HepG2 (cell line): ENCODE data around the gene B9D2. TPM values are rescaled to one million over a fixed set of nuclear protein-coding genes. Genes with fewer than 3 reads are reported as not detected.

Experiments
- ATAD3A ChIP-seq: sonication (generic); formaldehyde crosslinking; IDR thresholded peaks from 2 replicates; pipeline ENCODE4 v1.4.0; 2020; ENCODE audit warnings: missing genetic modification reagents
- ATF5 ChIP-seq: sonication (generic); formaldehyde crosslinking; IDR thresholded peaks from 2 replicates; pipeline ENCODE4 v1.4.0; 2020; ENCODE audit warnings: mild to moderate bottlenecking, low read depth, missing genetic modification reagents
- GABPB1 ChIP-seq: IDR thresholded peaks from 2 replicates; pipeline ENCODE4 v1.6.1; 2016; ENCODE audit warnings: mild to moderate bottlenecking, missing genetic modification reagents, moderate library complexity, missing compliant biosample characterization
- GLI4 ChIP-seq: sonication (generic); formaldehyde crosslinking; IDR thresholded peaks from 2 replicates; pipeline ENCODE4 v1.5.1; 2020; ENCODE audit warnings: missing genetic modification reagents, mild to moderate bottlenecking, moderate library complexity, borderline replicate concordance
- NFE2L1 ChIP-seq: sonication (generic); formaldehyde crosslinking; IDR thresholded peaks from 2 replicates; pipeline ENCODE4 v1.4.0; 2020; ENCODE audit warnings: missing genetic modification reagents, mild to moderate bottlenecking, borderline replicate concordance
- NR2F1 ChIP-seq, 2 experiments: fragments of 450-650 bp in 1 of 2; formaldehyde crosslinking in 1 of 2; IDR thresholded peaks; 2 replicates each; pipeline versions ENCODE4 v1.5.0 to v1.6.1; 2016 to 2020; ENCODE audit warnings: mild to moderate bottlenecking in 1 of 2, missing compliant biosample characterization in 1 of 2, missing genetic modification reagents in 1 of 2, moderate library complexity in 1 of 2
- NR2F2 ChIP-seq: IDR thresholded peaks from 2 replicates; pipeline ENCODE4 v1.6.1; 2012; ENCODE audit warnings: low read depth, inconsistent platforms, borderline replicate concordance
- PBX2 ChIP-seq: IDR thresholded peaks from 2 replicates; pipeline ENCODE4 v1.6.1; 2016; ENCODE audit warnings: control low read depth
- SOX13 ChIP-seq, 3 experiments: fragments of 450-650 bp in 1 of 3; sonication (generic) in 1 of 3; formaldehyde crosslinking in 1 of 3; IDR thresholded peaks in 2 of 3; conservative IDR thresholded peaks in 1 of 3; 2 replicates each; pipeline versions ENCODE4 v1.5.0 to v1.6.1; 2016 to 2020; ENCODE audit warnings: antibody characterized with exemption in 1 of 3, mild to moderate bottlenecking in 1 of 3, missing compliant biosample characterization in 1 of 3, missing genetic modification reagents in 1 of 3, moderate library complexity in 1 of 3
- THAP9 ChIP-seq: sonication (generic); formaldehyde crosslinking; IDR thresholded peaks from 2 replicates; pipeline ENCODE4; 2020; ENCODE audit warnings: missing genetic modification reagents, mild to moderate bottlenecking, borderline replicate concordance
- USF2 ChIP-seq, 2 experiments: sonication (generic) in 1 of 2; formaldehyde crosslinking in 1 of 2; IDR thresholded peaks; 2 replicates each; pipeline versions ENCODE4 v1.5.1 to v1.6.1; 2011 to 2020; ENCODE audit warnings: borderline replicate concordance in 1 of 2, low read depth in 1 of 2, low read length in 1 of 2, mild to moderate bottlenecking in 1 of 2, missing genetic modification reagents in 1 of 2, moderate library complexity in 1 of 2
- ZNF281 ChIP-seq: sonication (generic); formaldehyde crosslinking; IDR thresholded peaks from 2 replicates; pipeline ENCODE4 v1.4.0; 2020; ENCODE audit warnings: missing genetic modification reagents, borderline replicate concordance
- ZNF580 ChIP-seq: IDR thresholded peaks from 2 replicates; pipeline ENCODE4 v1.6.1; 2016; ENCODE audit warnings: low read depth, borderline replicate concordance
- ZNF605 ChIP-seq: sonication (generic); formaldehyde crosslinking; IDR thresholded peaks from 2 replicates; pipeline ENCODE4 v1.8.0; 2022; ENCODE audit warnings: mild to moderate bottlenecking, missing genetic modification reagents
- ZNF772 ChIP-seq: sonication (generic); formaldehyde crosslinking; IDR thresholded peaks from 2 replicates; pipeline ENCODE4 v1.5.0; 2020; ENCODE audit warnings: mild to moderate bottlenecking, missing genetic modification reagents
- ZNF850 ChIP-seq: sonication (generic); formaldehyde crosslinking; conservative IDR thresholded peaks from 2 replicates; pipeline ENCODE4 v1.9.0; 2021; ENCODE audit warnings: mild to moderate bottlenecking, missing genetic modification reagents
- polyA plus RNA-seq, 8 experiments: library from polyadenylated mRNA; depleted of rRNA in 3 of 8; stranded (reverse) in 7 of 8; unstranded in 1 of 8; fragments of >200 nt; fragmentation: Illumina TruSeq in 4 of 8; extraction: Trizol in 4 of 8; gene quantifications; 2 replicates each; pipeline versions ENCODE4 v1.2.1 to v1.2.3, GENCODE V29; 2011 to 2016; ENCODE audit warnings: low read depth in 4 of 8, missing spikeins in 1 of 8, mixed read lengths in 1 of 8; ENCODE audit not compliant: insufficient read depth in 1 of 8
- total RNA-seq, 5 experiments: library from RNA; depleted of rRNA; stranded (reverse); fragments of >200 nt; fragmentation: Illumina TruSeq; extraction: Trizol; gene quantifications; 2 replicates each; pipeline ENCODE4 v1.2.3, GENCODE V29; 2016; ENCODE audit warnings: low read depth in 1 of 5

The B9D2 gene
- total and polyA plus RNA-seq, 2 of the 13 experiments (the other 11 are each of a cell fraction or from before 2014, with no cell fraction given): 3.1 to 4.4 TPM

GRCh38 chr19:41376241-41376997 lies 12.5 kb upstream of the B9D2 start, which contains the start of gene TMEM91 (continued):
- TF ChIP-seq THAP9 (CRISPR knock-in tag) (no peak; the same call in 1 of the 2 replicates), ZNF580 (no peak), ATF5 (no peak), PBX2 (no peak), NR2F1 (CRISPR knock-in tag; IDR thresholded peaks at IDR 0.05) (no peak), SOX13 (IDR thresholded peaks at IDR 0.05) (no peak), SOX13 (CRISPR knock-in tag; conservative IDR thresholded peaks at IDR 0.05 in 1 of 2, IDR thresholded peaks at IDR 0.05 in 1 of 2) (no peak), NFE2L1 (CRISPR knock-in tag) (no peak), ZNF605 (0 out of 2 replicates have a peak, but pooled peaks have one; percentile 33), USF2 (IDR thresholded peaks at IDR 0.05; ENCODE audit: low read depth, low read length) (no peak), USF2 (CRISPR knock-in tag; IDR thresholded peaks at IDR 0.05; ENCODE audit: borderline replicate concordance) (no peak; the same call in 1 of the 2 replicates), GABPB1 (CRISPR knock-in tag) (peak; percentile 71; the same call in 1 of the 2 replicates), GLI4 (0 out of 2 replicates have a peak, but pooled peaks have one; percentile 73), ATAD3A (CRISPR knock-in tag) (no peak), ZNF850 (no peak), ZNF281 (CRISPR knock-in tag) (no peak), ZNF772 (CRISPR knock-in tag) (0 out of 2 replicates have a peak, but pooled peaks have one; percentile 42), NR2F2 (0 out of 2 replicates have a peak, but pooled peaks have one; percentile 25)
